Uterus (tissue), 2 donors: ENCODE measurements around the gene PTGER4.

Source experiments
- CTCF ChIP-seq, 4 experiments: fragments of 200-600 bp in 2 of 4; fragments of 450-650 bp in 2 of 4; sonication (generic) in 2 of 4; IDR thresholded peaks; one replicate each; pipeline ENCODE4 v1.5.1; 2016 to 2019; ENCODE audit warnings: antibody characterized with exemption in 4 of 4, mild to moderate bottlenecking in 2 of 4, moderate library complexity in 1 of 4
- POLR2A ChIP-seq, 2 donors: fragments of 450-650 bp; IDR thresholded peaks; one replicate each; pipeline ENCODE4 v1.6.1; 2016; ENCODE audit warnings: antibody characterized with exemption in 2 of 2, mild to moderate bottlenecking in 1 of 2, moderate library complexity in 1 of 2

DNA sequence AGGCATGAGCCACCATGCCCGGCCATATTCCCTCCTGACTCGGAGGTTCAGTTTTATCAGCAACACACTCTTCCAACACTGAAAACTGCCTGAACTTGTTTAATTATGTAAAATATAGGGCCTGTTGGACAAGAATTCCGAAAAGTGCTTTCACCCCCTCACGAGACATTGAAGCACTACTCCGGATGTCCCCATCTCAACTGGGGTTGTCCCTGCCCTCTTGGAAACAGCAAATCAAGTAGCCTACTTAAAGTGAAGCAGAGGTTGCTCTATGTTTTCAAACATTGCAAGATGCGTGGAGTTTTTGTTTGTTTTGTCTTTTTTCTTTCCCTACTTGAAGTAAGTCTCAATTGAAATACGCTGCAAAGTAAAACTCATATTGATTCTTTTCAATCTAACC is 7.6 kb downstream of the PTGER4 start:
- TF ChIP-seq CTCF (IDR thresholded peaks at IDR 0.05) (no peak), POLR2A (IDR thresholded peaks at IDR 0.05) (no peak)
